GM23338 (cell line): ENCODE measurements around the gene CCDC9B. TPM values are rescaled to one million over a fixed set of nuclear protein-coding genes. Genes with fewer than 3 reads are reported as not detected.

Experiments
- ATAC-seq: fragments of 200-7000 bp; cut with Tn5 transposase; 3 replicates; pipeline ENCODE4 v1.9.1; 2020
- DNase-seq: peaks from one replicate; pipeline ENCODE4 v3.0.0-alpha.2; 2015; ENCODE audit warnings: low spot score
- H2AFZ ChIP-seq: fragments of 200-600 bp; sonication (generic); 2 replicates; pipeline ENCODE4 v1.8.0; 2016; ENCODE audit warnings: antibody characterized with exemption, mild to moderate bottlenecking, moderate library complexity
- H3F3A ChIP-seq: fragments of 200-600 bp; sonication (generic); replicated peaks from 2 replicates; pipeline ENCODE4 v1.8.0; 2017; ENCODE audit warnings: antibody characterized with exemption, mixed run types, low read depth
- H3K27ac ChIP-seq: fragments of 200-600 bp; sonication (generic); 2 replicates; pipeline ENCODE4 v1.6.1; 2016; ENCODE audit warnings: low read depth
- H3K27me3 ChIP-seq: fragments of 200-600 bp; sonication (generic); 2 replicates; pipeline ENCODE4 v1.8.0; 2016; ENCODE audit warnings: mild to moderate bottlenecking, mixed run types, moderate library complexity; ENCODE audit not compliant: insufficient read depth
- H3K36me3 ChIP-seq: fragments of 200-600 bp; sonication (generic); 2 replicates; pipeline ENCODE4 v1.8.0; 2016; ENCODE audit warnings: mild to moderate bottlenecking; ENCODE audit not compliant: insufficient read depth
- H3K4me1 ChIP-seq: fragments of 200-600 bp; sonication (generic); 2 replicates; pipeline ENCODE4 v1.8.0; 2016; ENCODE audit warnings: mild to moderate bottlenecking, moderate library complexity; ENCODE audit not compliant: insufficient read depth
- H3K4me2 ChIP-seq: fragments of 200-600 bp; sonication (generic); 2 replicates; pipeline ENCODE4 v1.7.1; 2017; ENCODE audit warnings: mixed run types
- H3K4me3 ChIP-seq: fragments of 200-600 bp; sonication (generic); 2 replicates; pipeline ENCODE4 v1.6.1; 2016; ENCODE audit warnings: mixed run types
- H3K79me2 ChIP-seq: fragments of 200-600 bp; sonication (generic); replicated peaks from 2 replicates; pipeline ENCODE4 v1.8.0; 2017; ENCODE audit warnings: mild to moderate bottlenecking; ENCODE audit not compliant: insufficient read depth
- H3K9me2 ChIP-seq: fragments of 200-600 bp; sonication (generic); 2 replicates; pipeline ENCODE4 v1.8.0; 2017; ENCODE audit not compliant: insufficient read depth
- H4K20me1 ChIP-seq: fragments of 200-600 bp; sonication (generic); replicated peaks from 2 replicates; pipeline ENCODE4 v1.8.0; 2017; ENCODE audit warnings: mild to moderate bottlenecking; ENCODE audit not compliant: insufficient read depth
- H3K27ac Mint-ChIP-seq: 2 replicates; pipeline ENCODE4 v1.8.0; 2020; ENCODE audit warnings: inconsistent platforms, mild to moderate bottlenecking, moderate library complexity, mixed read lengths
- H3K27me3 Mint-ChIP-seq: 3 replicates; pipeline ENCODE4 v1.8.0; 2022; ENCODE audit warnings: low read depth, mild to moderate bottlenecking, moderate library complexity, mixed read lengths, inconsistent platforms; ENCODE audit not compliant: insufficient read depth, poor library complexity
- H3K36me3 Mint-ChIP-seq: 3 replicates; pipeline ENCODE4 v1.8.0; 2021; ENCODE audit warnings: low read depth, mild to moderate bottlenecking, inconsistent platforms, moderate library complexity, mixed read lengths
- H3K4me1 Mint-ChIP-seq: 3 replicates; pipeline ENCODE4 v1.8.0; 2020; ENCODE audit warnings: mild to moderate bottlenecking, inconsistent platforms, mixed read lengths
- H3K4me3 Mint-ChIP-seq: 3 replicates; pipeline ENCODE4 v1.8.0; 2021; ENCODE audit warnings: moderate library complexity, mild to moderate bottlenecking, inconsistent platforms, mixed read lengths
- H3K9me3 Mint-ChIP-seq: 3 replicates; pipeline ENCODE4 v1.8.0; 2020; ENCODE audit warnings: moderate library complexity, mild to moderate bottlenecking, inconsistent platforms, mixed read lengths
- CREB1 ChIP-seq: fragments of 250-450 bp; sonication (Bioruptor Pico); IDR thresholded peaks from 2 replicates; pipeline ENCODE4 v1.5.0; 2020; ENCODE audit warnings: low read depth, mild to moderate bottlenecking, moderate library complexity
- CTCF ChIP-seq, 2 experiments: fragments of 200-600 bp in 1 of 2; sonication (generic) in 1 of 2; conservative IDR thresholded peaks; 2 replicates each; pipeline versions ENCODE4 v1.5.1 to v1.6.1; 2016 to 2017; ENCODE audit warnings: antibody characterized with exemption in 2 of 2, low read depth in 2 of 2, mild to moderate bottlenecking in 2 of 2, moderate library complexity in 1 of 2
- ETS1 ChIP-seq: IDR thresholded peaks from 2 replicates; pipeline ENCODE4 v1.6.1; 2016; ENCODE audit warnings: antibody characterized with exemption
- EZH2 ChIP-seq: fragments of 200-600 bp; sonication (generic); IDR thresholded peaks from one replicate; pipeline ENCODE4 v1.8.0; 2017; ENCODE audit warnings: antibody characterized with exemption, mild to moderate bottlenecking, low read depth; ENCODE audit not compliant: unreplicated experiment
- EZH2phosphoT487 ChIP-seq: fragments of 200-600 bp; sonication (generic); IDR thresholded peaks from one replicate; pipeline ENCODE4 v1.8.1; 2018; ENCODE audit warnings: antibody characterized with exemption; ENCODE audit not compliant: unreplicated experiment
- JUNB ChIP-seq: IDR thresholded peaks from one replicate; pipeline ENCODE4 v1.6.1; 2016; ENCODE audit warnings: antibody characterized with exemption; ENCODE audit not compliant: unreplicated experiment
- NANOG ChIP-seq: IDR thresholded peaks from 2 replicates; pipeline ENCODE4 v1.6.1; 2016; ENCODE audit warnings: antibody characterized with exemption, borderline replicate concordance
- POLR2AphosphoS5 ChIP-seq: IDR thresholded peaks from 2 replicates; pipeline ENCODE4 v1.6.1; 2016; ENCODE audit warnings: antibody characterized with exemption, low read depth
- REST ChIP-seq: IDR thresholded peaks from one replicate; pipeline ENCODE4 v1.6.1; 2018; ENCODE audit warnings: antibody characterized with exemption; ENCODE audit not compliant: unreplicated experiment
- STAT1 ChIP-seq: IDR thresholded peaks from one replicate; pipeline ENCODE4 v1.6.1; 2016; ENCODE audit warnings: antibody characterized with exemption; ENCODE audit not compliant: unreplicated experiment
- ZNF114 ChIP-seq: fragments of 250-450 bp; sonication (Bioruptor Pico); IDR thresholded peaks from 2 replicates; pipeline ENCODE4 v1.5.0; 2020; ENCODE audit warnings: mild to moderate bottlenecking, moderate library complexity
- ZNF331 ChIP-seq: fragments of 250-450 bp; sonication (Bioruptor Pico); IDR thresholded peaks from 2 replicates; pipeline ENCODE4 v1.5.0; 2020; ENCODE audit warnings: low read depth, mild to moderate bottlenecking, moderate library complexity
- ZNF462 ChIP-seq: fragments of 250-450 bp; sonication (Bioruptor Pico); IDR thresholded peaks from 2 replicates; pipeline ENCODE4 v1.5.0; 2020; ENCODE audit warnings: mild to moderate bottlenecking, moderate library complexity
- polyA plus RNA-seq: library from polyadenylated mRNA; unstranded; fragments of >200 nt; fragmentation: Nextera tagmentation; extraction: Ambion mirVana; gene quantifications from 2 replicates; pipeline ENCODE4 v1.2.1, GENCODE V29; 2016
- total RNA-seq: library from RNA; depleted of rRNA; stranded (reverse); fragments of >200 nt; shearing (Covaris generic); gene quantifications from 2 replicates; pipeline ENCODE4 v1.2.3, GENCODE V29; 2014

CCDC9B gene
- total and polyA plus RNA-seq, 2 experiments from 2014 or later: 0.18 to 0.97 TPM

GRCh38 chr15:40293006-40293405, 47.7 kb downstream of the CCDC9B start:
- H3K27me3 Mint-ChIP-seq: peaks cover 48% of the 10 kb centered on the region
- ATAC-seq: no peak
- H3K27ac Mint-ChIP-seq: no peak overlapping the region
- H3K27ac ChIP-seq: no peak overlapping the region
- no peaks in the 10 kb centered on the region for H3K36me3 ChIP-seq
- no peaks in the 10 kb centered on the region for H4K20me1 ChIP-seq
- no peaks in the 10 kb centered on the region for H3F3A ChIP-seq
- DNase-seq: no peak
- no peaks in the 10 kb centered on the region for H3K9me3 Mint-ChIP-seq
- H3K27me3 ChIP-seq: peaks cover 50% of the 10 kb centered on the region
- H3K4me3 Mint-ChIP-seq: no peak overlapping the region
- no peak overlapping the region for H2AFZ ChIP-seq
- no peak overlapping the region for H3K4me2 ChIP-seq
- H3K4me1 Mint-ChIP-seq: peaks cover 31% of the 10 kb centered on the region
- no peaks in the 10 kb centered on the region for H3K79me2 ChIP-seq
- peaks cover 13% of the 10 kb centered on the region; the same call in 1 of the 2 replicates for H3K4me1 ChIP-seq
- no peak for TF ChIP-seq POLR2AphosphoS5
- no peak for TF ChIP-seq REST
- no peak for TF ChIP-seq ZNF331 (CRISPR knock-in tag)
- no peak for TF ChIP-seq CTCF (conservative IDR thresholded peaks at IDR 0.05; ENCODE audit: low read depth in 2 of 2)
- no peak for TF ChIP-seq ETS1
- no peak for TF ChIP-seq ZNF462 (CRISPR knock-in tag)
- TF ChIP-seq JUNB: no peak
- no peak for TF ChIP-seq EZH2phosphoT487
- TF ChIP-seq CREB1: no peak
- TF ChIP-seq STAT1: no peak
- no peak for TF ChIP-seq EZH2
- no peak for TF ChIP-seq ZNF114
- no peak for TF ChIP-seq NANOG
- no peak overlapping the region for H3K4me3 ChIP-seq
- no peaks in the 10 kb centered on the region for H3K9me2 ChIP-seq
- no peaks in the 10 kb centered on the region for H3K36me3 Mint-ChIP-seq
